GM19238 (cell line): ENCODE measurements around the gene ESR1.

Source experiments
- DNase-seq: peaks from one replicate; pipeline ENCODE4 v3.0.0; 2011; ENCODE audit warnings: low spot score; ENCODE audit not compliant: insufficient read length

Gene ESR1

GRCh38 chr6:151807513-151808370 lies at the start of gene ESR1:
ESR1 (plus strand) TSS chr6:151807682; CDS start chr6:151807913, 231 bp downstream.
- DNase-seq: no peak

GRCh38 chr6:151760486-151760885 lies 47.0 kb upstream of the ESR1 start:
- DNase-seq: no peak

GRCh38 chr6:151761851-151762250 lies 45.6 kb upstream of the ESR1 start:
- no peak for DNase-seq

- no peak for DNase-seq
Observed at GRCh38 chr6:151762817-151763216, 44.7 kb upstream of the ESR1 start.

- DNase-seq: no peak
Observed at GRCh38 chr6:151763303-151763702, 44.2 kb upstream of the ESR1 start.

- DNase-seq: peak; percentile 29
Observed at GRCh38 chr6:151763938-151764680, 43.4 kb upstream of the ESR1 start.

GRCh38 chr6:151765444-151765886 lies 42.0 kb upstream of the ESR1 start:
- DNase-seq: peak; percentile 19

GRCh38 chr6:151772446-151772845 lies 35.0 kb upstream of the ESR1 start:
- no peak for DNase-seq

GRCh38 chr6:151773382-151773781 lies 34.1 kb upstream of the ESR1 start:
- no peak for DNase-seq

GRCh38 chr6:151782560-151782959 lies 24.9 kb upstream of the ESR1 start:
- no peak for DNase-seq

GRCh38 chr6:151783692-151784091 lies 23.8 kb upstream of the ESR1 start:
- DNase-seq: no peak

- DNase-seq: no peak
Observed at GRCh38 chr6:151784441-151785214, 22.9 kb upstream of the ESR1 start.

- no peak for DNase-seq
Observed at GRCh38 chr6:151796842-151797530, 10.5 kb upstream of the ESR1 start.

GRCh38 chr6:151803743-151804142 lies 3.7 kb upstream of the ESR1 start:
- DNase-seq: no peak

- DNase-seq: no peak
Observed at GRCh38 chr6:151804585-151805285, 2.7 kb upstream of the ESR1 start.

- DNase-seq: no peak
Observed at GRCh38 chr6:151805286-151805840, 2.1 kb upstream of the ESR1 start.

GRCh38 chr6:151806757-151807512 lies 547 bp upstream of the ESR1 start:
- DNase-seq: no peak

GRCh38 chr6:151808371-151809241 lies 1.1 kb downstream of the ESR1 start:
- DNase-seq: no peak
